ENCODE data around the gene CEP57L1. TPM values are rescaled to one million over a fixed set of nuclear protein-coding genes. Genes with fewer than 3 reads are reported as not detected.
A peak's percentile ranks its signal among the peaks of the same experiment; 100 is the strongest.

The CEP57L1 gene
- total and polyA plus RNA-seq, 9 of the 15 experiments (the other 6 are each of a cell fraction or from before 2014, with no cell fraction given) = 39.4 to 88.6 (median 61.8) TPM

GRCh38 chr6:109095036-109095834, at the start of gene CEP57L1 (continued):
- TF ChIP-seq SP2 (IDR thresholded peaks at IDR 0.05; ENCODE audit: extremely low read depth, low read depth, low read length, poor library complexity, severe bottlenecking) (no peak), PRPF4 (IDR thresholded peaks at IDR 0.05; ENCODE audit: insufficient read depth, low read depth, low read length, poor library complexity, severe bottlenecking) (peak; percentile 58), DPF2 (IDR thresholded peaks at IDR 0.05) (no peak; the same call in 1 of the 2 replicates), CTCF (IDR thresholded peaks at IDR 0.05 in 2 of 3, conservative IDR thresholded peaks at IDR 0.05 in 1 of 3; ENCODE audit: insufficient read depth in 2 of 3, low read depth in 1 of 3, low read length in 3 of 3) (peak; percentile 31 to 46 (median 38); a peak in 5 of 6 replicates), C11orf30 (IDR thresholded peaks at IDR 0.05; ENCODE audit: low read depth) (peak; percentile 89), MBD2 (IDR thresholded peaks at IDR 0.05; ENCODE audit: borderline replicate concordance, low read depth) (peak; percentile 61), GATAD2B (IDR thresholded peaks at IDR 0.05; ENCODE audit: borderline replicate concordance) (peak; percentile 33; the same call in 1 of the 2 replicates), PTBP1 (IDR thresholded peaks at IDR 0.05; ENCODE audit: low read depth, low read length) (no peak), TCFL5 (CRISPR knock-in tag; conservative IDR thresholded peaks at IDR 0.05) (no peak), E2F4 (CRISPR knock-in tag; IDR thresholded peaks at IDR 0.05; ENCODE audit: low read depth) (0 out of 2 replicates have a peak, but pooled peaks have one; percentile 49), DLX4 (CRISPR knock-in tag; IDR thresholded peaks at IDR 0.05) (no peak), NELFE (IDR thresholded peaks at IDR 0.05; ENCODE audit: insufficient read depth, insufficient read length) (no peak), RB1 (IDR thresholded peaks at IDR 0.05; ENCODE audit: low read depth) (peak; percentile 8; the same call in 1 of the 2 replicates), PHB2 (IDR thresholded peaks at IDR 0.05; ENCODE audit: low read depth) (no peak), HMG20A (CRISPR knock-in tag; conservative IDR thresholded peaks at IDR 0.05) (no peak), SNRNP70 (optimal IDR thresholded peaks at IDR 0.05; ENCODE audit: low read depth, low read length) (no peak), FOXM1 (IDR thresholded peaks at IDR 0.05; ENCODE audit: low read depth) (peak; percentile 51; the same call in 1 of the 2 replicates), FOXM1 (CRISPR knock-in tag; IDR thresholded peaks at IDR 0.05; ENCODE audit: low read depth) (0 out of 2 replicates have a peak, but pooled peaks have one; percentile 23), EZH2 (IDR thresholded peaks at IDR 0.05; ENCODE audit: borderline replicate concordance, low read depth, low read length) (no peak), NCOR1 (IDR thresholded peaks at IDR 0.05) (no peak), XRCC4 (IDR thresholded peaks at IDR 0.05; ENCODE audit: extremely low read depth, insufficient read depth, insufficient read length) (no peak), TCF7 (IDR thresholded peaks at IDR 0.05; ENCODE audit: borderline replicate concordance) (0 out of 2 replicates have a peak, but pooled peaks have one; percentile 21), RBM39 (optimal IDR thresholded peaks at IDR 0.05; ENCODE audit: low read depth, low read length) (peak; percentile 25), NFIX (CRISPR knock-in tag; IDR thresholded peaks at IDR 0.05; ENCODE audit: low read depth) (no peak), ZNF282 (CRISPR knock-in tag; IDR thresholded peaks at IDR 0.05) (no peak), SIRT6 (IDR thresholded peaks at IDR 0.05; ENCODE audit: low read depth, low read length) (no peak)
